T-cell (primary cell): Measurements from ENCODE around the gene ADCYAP1. TPM values are rescaled to one million over a fixed set of nuclear protein-coding genes. Genes with fewer than 3 reads are reported as not detected.

Source experiments
- ATAC-seq, 4 experiments: fragments of 200-7000 bp in 3 of 4; fragments of 150-1000 bp in 1 of 4; cut with Tn5 transposase; replicated peaks in 1 of 4; 1 replicate in 3 of 4; 2 replicates in 1 of 4; pipeline ENCODE4 v1.10.0; 2021; ENCODE audit warnings: moderate library complexity in 3 of 4, mild to moderate bottlenecking in 2 of 4, moderate number of reproducible peaks in 1 of 4
- CTCF ChIA-PET, 2 donors: fragments of 300-600 bp; sonication (Branson Sonifier 250); formaldehyde crosslinking; loops; one replicate each; lab custom pipeline; 2022; ENCODE audit warnings: antibody characterized with exemption in 2 of 2; lab: Charles Lee
- POLR2A ChIA-PET, 2 donors: fragments of 300-600 bp; sonication (Branson Sonifier 250); formaldehyde crosslinking; loops; one replicate each; lab custom pipeline; 2022; ENCODE audit warnings: antibody characterized with exemption in 2 of 2; lab: Charles Lee
- DNase-seq, 35 experiments: peaks; one replicate each; pipeline versions ENCODE4 v3.0.0 to v3.0.0-alpha.2; 2013 to 2023
- H3K27ac ChIP-seq: one replicate; pipeline ENCODE4 v1.5.1; 2013; ENCODE audit warnings: low read length
- H3K27me3 ChIP-seq, 2 experiments: replicated peaks in 1 of 2; 1 replicate in 1 of 2; 2 replicates in 1 of 2; pipeline versions ENCODE4 v1.6.1 to v1.7.0; 2013; ENCODE audit warnings: low read length in 1 of 2, mixed read lengths in 1 of 2; ENCODE audit not compliant: control insufficient read depth in 2 of 2, insufficient read depth in 2 of 2; ENCODE audit errors: extremely low read depth in 1 of 2
- H3K36me3 ChIP-seq, 2 donors: 1 replicate in 1 of 2; 2 replicates in 1 of 2; pipeline versions ENCODE4 v1.6.1 to v1.7.0; 2013; ENCODE audit warnings: low read length in 1 of 2; ENCODE audit not compliant: control insufficient read depth in 2 of 2, insufficient read depth in 1 of 2; ENCODE audit errors: extremely low read depth in 1 of 2
- H3K4me1 ChIP-seq, 2 experiments: 1 replicate in 1 of 2; 2 replicates in 1 of 2; pipeline versions ENCODE4 v1.6.1 to v1.7.0; 2013; ENCODE audit warnings: low read length in 2 of 2, mixed read lengths in 1 of 2; ENCODE audit not compliant: insufficient read depth in 2 of 2, control insufficient read depth in 1 of 2; ENCODE audit errors: extremely low read depth in 1 of 2
- H3K4me3 ChIP-seq, 2 donors: 1 replicate in 1 of 2; 2 replicates in 1 of 2; pipeline versions ENCODE4 v1.5.1 to v1.7.0; 2013; ENCODE audit warnings: mild to moderate bottlenecking in 2 of 2, low read length in 1 of 2, moderate library complexity in 1 of 2; ENCODE audit not compliant: control insufficient read depth in 1 of 2; ENCODE audit errors: extremely low read depth in 1 of 2
- H3K9me3 ChIP-seq: 2 replicates; pipeline ENCODE4 v1.7.0; 2013
- H3K27ac Mint-ChIP-seq, 2 donors: one replicate each; pipeline ENCODE4 v1.8.0; 2020 to 2021; ENCODE audit warnings: mild to moderate bottlenecking in 2 of 2, mixed read lengths in 2 of 2
- H3K27me3 Mint-ChIP-seq, 2 donors: one replicate each; pipeline ENCODE4 v1.8.0; 2021 to 2022; ENCODE audit warnings: mixed read lengths in 2 of 2
- H3K36me3 Mint-ChIP-seq: one replicate; pipeline ENCODE4 v1.8.0; 2021; ENCODE audit warnings: mixed read lengths
- H3K4me1 Mint-ChIP-seq, 3 donors: one replicate each; pipeline ENCODE4 v1.8.0; 2020 to 2022; ENCODE audit warnings: mixed read lengths in 3 of 3, mild to moderate bottlenecking in 1 of 3
- H3K4me3 Mint-ChIP-seq, 3 donors: one replicate each; pipeline ENCODE4 v1.8.0; 2020 to 2022; ENCODE audit warnings: mild to moderate bottlenecking in 3 of 3, mixed read lengths in 3 of 3, moderate library complexity in 3 of 3
- H3K9me3 Mint-ChIP-seq, 3 donors: one replicate each; pipeline ENCODE4 v1.8.0; 2020 to 2022; ENCODE audit warnings: mixed read lengths in 3 of 3
- WGBS: methylation state at CpG from one replicate; pipeline ENCODE4 v1.1.5; 2013; ENCODE audit warnings: missing lambda C conversion rate; ENCODE audit not compliant: insufficient coverage; 5-methylcytosine and 5-hydroxymethylcytosine counted together
- total RNA-seq, 35 experiments: library from RNA in 6 of 35; stranded (reverse) in 6 of 35; fragments of 120-200 nt in 1 of 35; gene quantifications; one replicate each; pipeline versions ENCODE4 v1.2.1 to v1.2.4 and lab custom pipeline; 2013 to 2026

Gene ADCYAP1
- total RNA-seq, 5 donors from 2014 or later (not counting 1 experiment from before 2014, with no cell fraction given) = not detected

GRCh38 chr18:949724-950631 is 45.3 kb downstream of the ADCYAP1 start:
- 60% methylated on average over 5 of the region's 9 CpGs for WGBS
- H3K27me3 ChIP-seq = peaks cover 0 to 16% of the 10 kb centered on the region in 2 experiments
- H3K4me1 ChIP-seq = no peaks in the 10 kb centered on the region
- CTCF ChIA-PET = no interaction called here
- Mint-ChIP-seq H3K9me3 (peaks cover 0 to 5% (median 3%) of the 10 kb centered on the region in 3 donors), H3K27ac (no peak overlapping the region), H3K4me3 (no peak overlapping the region), H3K36me3 (no peaks in the 10 kb centered on the region), H3K4me1 (no peaks in the 10 kb centered on the region), H3K27me3 (peaks cover 7 to 12% of the 10 kb centered on the region in 2 donors)
- H3K9me3 ChIP-seq = no peaks in the 10 kb centered on the region
- H3K36me3 ChIP-seq = no peaks in the 10 kb centered on the region
- POLR2A ChIA-PET = no interaction called here
- no peak overlapping the region for H3K27ac ChIP-seq
- H3K4me3 ChIP-seq = no peak overlapping the region
- ATAC-seq (no peak), DNase-seq (no peak)

DNA sequence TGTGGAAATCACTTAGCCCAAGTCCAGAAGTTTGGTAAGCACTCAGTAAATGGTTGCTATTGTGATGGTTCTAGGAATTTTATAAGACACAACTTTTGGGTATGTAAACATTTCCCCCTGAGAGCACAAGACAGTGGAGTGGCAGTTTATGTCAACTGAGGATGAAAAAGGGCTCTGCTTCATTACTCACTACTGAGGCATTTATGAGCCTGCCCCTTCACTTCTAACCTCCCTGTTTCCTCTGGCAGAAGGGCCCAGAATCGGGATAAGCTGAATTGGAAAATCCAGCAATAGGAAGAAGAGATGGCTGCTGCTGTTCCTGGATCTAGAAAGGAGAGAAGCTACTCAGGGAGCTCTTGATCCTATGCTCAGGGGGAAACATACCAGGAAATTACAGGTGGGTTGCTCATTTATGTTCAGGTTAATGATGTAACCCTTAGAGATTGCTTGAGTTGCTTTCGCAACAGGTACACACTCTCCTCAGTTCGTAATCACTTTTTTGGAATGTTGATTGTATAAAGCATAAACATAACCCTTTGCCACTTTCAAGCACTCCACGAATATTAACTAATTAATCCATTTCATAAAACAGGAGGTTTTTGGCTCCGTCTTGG is 46.3 kb downstream of the ADCYAP1 start:
- Mint-ChIP-seq H3K36me3 (no peaks in the 10 kb centered on the region), H3K27ac (no peak overlapping the region), H3K9me3 (peaks cover 0 to 5% (median 3%) of the 10 kb centered on the region in 3 donors), H3K4me1 (no peaks in the 10 kb centered on the region), H3K4me3 (no peak overlapping the region), H3K27me3 (peaks cover 12 to 15% of the 10 kb centered on the region in 2 donors)
- H3K4me1 ChIP-seq = no peaks in the 10 kb centered on the region
- peaks cover 0 to 16% of the 10 kb centered on the region in 2 experiments for H3K27me3 ChIP-seq
- H3K9me3 ChIP-seq = no peaks in the 10 kb centered on the region
- H3K36me3 ChIP-seq = no peaks in the 10 kb centered on the region
- ATAC-seq (no peak), DNase-seq (no peak)
- no peak overlapping the region for H3K4me3 ChIP-seq
- H3K27ac ChIP-seq = no peak overlapping the region
- ChIA-PET CTCF (interaction anchor here (0.6 to 1.0 kb wide), 2 partner anchors 11 to 181 kb away, joined by 3 read pairs; no protein-coding TSS in a partner anchor), POLR2A (no interaction called here)
- 50% methylated on average over 1 of the region's 5 CpGs for WGBS

DNA sequence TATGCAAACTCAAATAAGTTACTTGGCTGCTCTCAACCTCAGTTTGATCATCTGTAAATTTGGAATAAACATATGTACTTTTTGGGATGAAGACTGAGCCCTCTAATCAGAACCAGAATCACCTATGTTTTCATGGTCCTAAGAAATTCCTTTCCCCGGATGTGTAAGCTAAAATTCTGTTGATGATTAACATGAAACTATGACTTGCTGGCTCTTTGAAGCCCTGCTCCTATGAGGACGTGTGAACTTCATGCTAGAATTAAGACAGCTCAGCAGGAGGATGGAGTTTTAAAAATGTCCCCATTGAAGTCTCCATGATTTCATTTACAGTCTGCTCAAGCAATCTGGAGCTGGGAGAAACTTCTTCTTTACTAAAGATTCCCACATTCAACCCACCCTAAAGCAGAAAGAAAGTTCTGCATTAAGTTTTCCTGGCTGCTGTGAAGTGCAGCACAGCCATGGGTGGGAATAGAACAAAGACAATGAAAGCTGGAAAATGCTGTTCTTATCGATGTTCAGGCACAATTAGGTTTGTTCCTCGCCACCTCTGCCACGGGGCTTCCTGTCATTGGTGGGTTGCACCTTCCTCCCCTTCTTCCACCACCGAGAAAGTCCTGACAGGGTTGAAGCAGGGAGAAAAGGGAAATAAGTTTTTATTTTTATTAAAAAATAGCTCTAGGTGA is 50.9 kb downstream of the ADCYAP1 start:
- H3K27me3 Mint-ChIP-seq = peaks cover 14 to 25% of the 10 kb centered on the region in 2 donors
- no peaks in the 10 kb centered on the region for H3K4me1 Mint-ChIP-seq
- WGBS = 52% methylated on average over 2 of the region's 6 CpGs
- ATAC-seq (no peak), DNase-seq (no peak)
- Histone ChIP-seq H3K4me1 (no peaks in the 10 kb centered on the region), H3K36me3 (no peaks in the 10 kb centered on the region), H3K9me3 (no peaks in the 10 kb centered on the region), H3K27ac (no peak overlapping the region), H3K4me3 (no peak overlapping the region), H3K27me3 (no peaks in the 10 kb centered on the region)
- CTCF ChIA-PET = no interaction called here
- POLR2A ChIA-PET = interaction anchor here in 1 of 2 donors (0.6 kb wide), 1 partner anchor 316 kb away, joined by 4 read pairs; no protein-coding TSS in a partner anchor
- no peak overlapping the region for H3K4me3 Mint-ChIP-seq
- H3K9me3 Mint-ChIP-seq = no peaks in the 10 kb centered on the region
- no peak overlapping the region for H3K27ac Mint-ChIP-seq
- H3K36me3 Mint-ChIP-seq = no peaks in the 10 kb centered on the region

DNA sequence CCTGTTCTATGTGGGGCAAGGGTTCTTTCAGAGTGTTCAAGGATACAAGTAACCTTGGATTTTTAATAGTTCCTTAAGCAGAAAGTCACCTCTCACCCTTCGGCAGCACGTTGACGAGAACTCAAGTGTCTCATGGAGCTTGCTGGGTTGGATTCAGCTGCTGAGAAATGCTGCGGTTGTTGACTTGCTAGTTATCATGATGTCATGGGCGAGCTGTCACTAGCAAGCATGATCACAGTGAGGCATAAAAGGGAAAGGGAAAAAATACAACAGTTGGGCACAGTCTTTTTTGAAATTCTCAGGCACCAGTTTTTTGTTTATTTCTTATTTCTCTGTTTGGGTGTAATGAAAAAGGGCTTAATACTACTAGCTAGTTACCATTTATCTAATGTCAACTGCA is 53.2 kb downstream of the ADCYAP1 start:
- Mint-ChIP-seq H3K27ac (no peak overlapping the region), H3K4me1 (peaks cover 5 to 9% (median 6%) of the 10 kb centered on the region in 3 donors), H3K9me3 (no peaks in the 10 kb centered on the region), H3K4me3 (no peak overlapping the region), H3K36me3 (no peaks in the 10 kb centered on the region), H3K27me3 (peaks cover 22 to 28% of the 10 kb centered on the region in 2 donors)
- H3K27me3 ChIP-seq = peaks cover 0 to 5% of the 10 kb centered on the region in 2 experiments
- peaks cover 0 to 4% of the 10 kb centered on the region in 2 experiments for H3K4me1 ChIP-seq
- 94% methylated on average over 3 of the region's 5 CpGs for WGBS
- ATAC-seq (no peak), DNase-seq (no peak)
- H3K9me3 ChIP-seq = no peaks in the 10 kb centered on the region
- POLR2A ChIA-PET = no interaction called here
- CTCF ChIA-PET = no interaction called here
- H3K4me3 ChIP-seq = no peak overlapping the region
- H3K36me3 ChIP-seq = no peaks in the 10 kb centered on the region
- no peak overlapping the region for H3K27ac ChIP-seq

DNA sequence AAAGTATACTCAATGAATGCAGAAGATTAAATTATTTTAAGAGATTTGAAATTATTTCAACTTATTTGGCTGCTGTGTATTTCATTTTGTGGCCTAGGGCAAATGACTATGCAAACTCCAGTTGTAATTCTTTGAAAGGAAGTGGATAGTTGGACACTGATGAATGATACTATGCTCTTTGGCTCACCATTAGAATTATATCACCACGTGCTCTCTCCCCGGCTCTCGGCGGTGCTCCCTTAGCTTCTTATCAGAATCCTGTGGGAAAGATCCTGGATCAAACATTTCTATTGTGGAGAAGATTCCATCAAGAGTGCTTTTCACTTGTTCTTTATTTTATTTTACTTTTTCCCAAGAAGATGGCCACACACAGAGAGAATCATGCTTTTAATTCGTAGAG is 55.2 kb downstream of the ADCYAP1 start:
- Mint-ChIP-seq H3K27me3 (peaks cover 25 to 38% of the 10 kb centered on the region in 2 donors), H3K4me1 (peaks cover 5 to 9% (median 6%) of the 10 kb centered on the region in 3 donors), H3K36me3 (no peaks in the 10 kb centered on the region), H3K27ac (no peak overlapping the region), H3K9me3 (no peaks in the 10 kb centered on the region), H3K4me3 (no peak overlapping the region)
- DNase-seq (no peak), ATAC-seq (no peak)
- Histone ChIP-seq H3K36me3 (no peaks in the 10 kb centered on the region), H3K27ac (no peak overlapping the region), H3K4me1 (peaks cover 0 to 4% of the 10 kb centered on the region in 2 experiments), H3K27me3 (peaks cover 0 to 5% of the 10 kb centered on the region in 2 experiments), H3K4me3 (no peak overlapping the region), H3K9me3 (no peaks in the 10 kb centered on the region)
- WGBS = no CpG with 5 or more reads among the region's 5 CpGs
- POLR2A ChIA-PET = no interaction called here
- CTCF ChIA-PET = interaction anchor here in 1 of 2 donors (0.6 kb wide), 1 partner anchor 90 kb away, joined by 3 read pairs; no protein-coding TSS in a partner anchor
